Measurements from ENCODE around the gene MALRD1.
"Not testable (repeated sequence)": the region's sequence is repeated elsewhere in the genome, so short reads cannot be mapped to it uniquely, and the experiment has no call there.

The MALRD1 gene

GRCh38 chr10:19742144-19742543 is 693.5 kb downstream of the MALRD1 start:
- H3K9me3 ChIP-seq (ENCODE audit: control insufficient read depth, insufficient read depth, low read length); H3K4me1 ChIP-seq (ENCODE audit: control insufficient read depth, insufficient read depth, low read length); H3K27me3 ChIP-seq (ENCODE audit: control insufficient read depth, insufficient read depth, low read length); H3K4me3 ChIP-seq (ENCODE audit: low read length); H3K27ac ChIP-seq (ENCODE audit: low read length); H3K36me3 ChIP-seq (ENCODE audit: control insufficient read depth, insufficient read depth, low read length); DNase-seq (ENCODE audit: low read depth, low spot score): not testable (repeated sequence)
- no CpG with 5 or more reads among the region's 4 CpGs for WGBS (ENCODE audit: insufficient coverage, insufficient read length)

GRCh38 chr10:19745672-19746071 is 697.1 kb downstream of the MALRD1 start:
- DNase-seq (ENCODE audit: low read depth, low spot score) = no peak
- Histone ChIP-seq H3K36me3 (ENCODE audit: control insufficient read depth, insufficient read depth, low read length) (no peaks in the 10 kb centered on the region), H3K27ac (ENCODE audit: low read length) (no peak overlapping the region), H3K27me3 (ENCODE audit: control insufficient read depth, insufficient read depth, low read length) (no peaks in the 10 kb centered on the region), H3K4me1 (ENCODE audit: control insufficient read depth, insufficient read depth, low read length) (no peaks in the 10 kb centered on the region), H3K4me3 (ENCODE audit: low read length) (no peak overlapping the region), H3K9me3 (ENCODE audit: control insufficient read depth, insufficient read depth, low read length) (peaks cover 1% of the 10 kb centered on the region; the same call in 1 of the 2 replicates)
- WGBS (ENCODE audit: insufficient coverage, insufficient read length) = no CpG with 5 or more reads among the region's 4 CpGs

GRCh38 chr10:19749185-19749729 is 700.7 kb downstream of the MALRD1 start:
- no peaks in the 10 kb centered on the region for H3K4me1 ChIP-seq (ENCODE audit: control insufficient read depth, insufficient read depth, low read length)
- H3K4me3 ChIP-seq (ENCODE audit: low read length) = no peak overlapping the region
- peaks cover 1% of the 10 kb centered on the region; the same call in 1 of the 2 replicates for H3K9me3 ChIP-seq (ENCODE audit: control insufficient read depth, insufficient read depth, low read length)
- no peak for DNase-seq (ENCODE audit: low read depth, low spot score)
- H3K27ac ChIP-seq (ENCODE audit: low read length) = no peak overlapping the region
- H3K27me3 ChIP-seq (ENCODE audit: control insufficient read depth, insufficient read depth, low read length) = no peaks in the 10 kb centered on the region
- no peaks in the 10 kb centered on the region for H3K36me3 ChIP-seq (ENCODE audit: control insufficient read depth, insufficient read depth, low read length)

GRCh38 chr10:19750972-19751371 is 702.4 kb downstream of the MALRD1 start:
- Histone ChIP-seq H3K36me3 (ENCODE audit: control insufficient read depth, insufficient read depth, low read length) (no peaks in the 10 kb centered on the region), H3K4me3 (ENCODE audit: low read length) (no peak overlapping the region), H3K27me3 (ENCODE audit: control insufficient read depth, insufficient read depth, low read length) (no peaks in the 10 kb centered on the region), H3K27ac (ENCODE audit: low read length) (no peak overlapping the region), H3K9me3 (ENCODE audit: control insufficient read depth, insufficient read depth, low read length) (peaks cover 1% of the 10 kb centered on the region; the same call in 1 of the 2 replicates), H3K4me1 (ENCODE audit: control insufficient read depth, insufficient read depth, low read length) (no peaks in the 10 kb centered on the region)
- WGBS (ENCODE audit: insufficient coverage, insufficient read length) = no CpG with 5 or more reads among the region's 1 CpG
- no peak for DNase-seq (ENCODE audit: low read depth, low spot score)

GRCh38 chr10:19756919-19757318 is 708.3 kb downstream of the MALRD1 start:
- no peaks in the 10 kb centered on the region for H3K4me1 ChIP-seq (ENCODE audit: control insufficient read depth, insufficient read depth, low read length)
- WGBS (ENCODE audit: insufficient coverage, insufficient read length) = no CpG with 5 or more reads among the region's 3 CpGs
- no peak overlapping the region for H3K4me3 ChIP-seq (ENCODE audit: low read length)
- no peaks in the 10 kb centered on the region for H3K27me3 ChIP-seq (ENCODE audit: control insufficient read depth, insufficient read depth, low read length)
- no peaks in the 10 kb centered on the region for H3K36me3 ChIP-seq (ENCODE audit: control insufficient read depth, insufficient read depth, low read length)
- no peak for DNase-seq (ENCODE audit: low read depth, low spot score)
- H3K27ac ChIP-seq (ENCODE audit: low read length) = no peak overlapping the region
- no peaks in the 10 kb centered on the region for H3K9me3 ChIP-seq (ENCODE audit: control insufficient read depth, insufficient read depth, low read length)

- no peak overlapping the region for H3K4me3 ChIP-seq (ENCODE audit: low read length)
- no peaks in the 10 kb centered on the region for H3K27me3 ChIP-seq (ENCODE audit: control insufficient read depth, insufficient read depth, low read length)
- H3K27ac ChIP-seq (ENCODE audit: low read length) = no peak overlapping the region
- no peaks in the 10 kb centered on the region for H3K9me3 ChIP-seq (ENCODE audit: control insufficient read depth, insufficient read depth, low read length)
- no CpG with 5 or more reads among the region's 1 CpG for WGBS (ENCODE audit: insufficient coverage, insufficient read length)
- DNase-seq (ENCODE audit: low read depth, low spot score) = no peak
- no peaks in the 10 kb centered on the region for H3K36me3 ChIP-seq (ENCODE audit: control insufficient read depth, insufficient read depth, low read length)
- H3K4me1 ChIP-seq (ENCODE audit: control insufficient read depth, insufficient read depth, low read length) = no peaks in the 10 kb centered on the region
Measured at GRCh38 chr10:19762026-19762425, 713.4 kb downstream of the MALRD1 start.

- Histone ChIP-seq H3K4me3 (ENCODE audit: low read length) (no peak overlapping the region), H3K27me3 (ENCODE audit: control insufficient read depth, insufficient read depth, low read length) (no peaks in the 10 kb centered on the region), H3K4me1 (ENCODE audit: control insufficient read depth, insufficient read depth, low read length) (no peaks in the 10 kb centered on the region), H3K9me3 (ENCODE audit: control insufficient read depth, insufficient read depth, low read length) (no peaks in the 10 kb centered on the region), H3K27ac (ENCODE audit: low read length) (no peak overlapping the region), H3K36me3 (ENCODE audit: control insufficient read depth, insufficient read depth, low read length) (no peaks in the 10 kb centered on the region)
- WGBS (ENCODE audit: insufficient coverage, insufficient read length) = no CpG with 5 or more reads among the region's 1 CpG
- no peak for DNase-seq (ENCODE audit: low read depth, low spot score)
Measured at GRCh38 chr10:19764111-19764510, 715.5 kb downstream of the MALRD1 start.

- no peaks in the 10 kb centered on the region for H3K36me3 ChIP-seq (ENCODE audit: control insufficient read depth, insufficient read depth, low read length)
- H3K4me1 ChIP-seq (ENCODE audit: control insufficient read depth, insufficient read depth, low read length) = no peaks in the 10 kb centered on the region
- H3K27me3 ChIP-seq (ENCODE audit: control insufficient read depth, insufficient read depth, low read length) = no peaks in the 10 kb centered on the region
- H3K9me3 ChIP-seq (ENCODE audit: control insufficient read depth, insufficient read depth, low read length) = no peaks in the 10 kb centered on the region
- H3K4me3 ChIP-seq (ENCODE audit: low read length) = no peak overlapping the region
- H3K27ac ChIP-seq (ENCODE audit: low read length) = no peak overlapping the region
- WGBS (ENCODE audit: insufficient coverage, insufficient read length) = no CpG with 5 or more reads among the region's 7 CpGs
- peak; percentile 22 for DNase-seq (ENCODE audit: low read depth, low spot score)
Measured at GRCh38 chr10:19767876-19768275, 719.3 kb downstream of the MALRD1 start.

- not testable (repeated sequence) for H3K4me1 ChIP-seq (ENCODE audit: control insufficient read depth, insufficient read depth, low read length); H3K4me3 ChIP-seq (ENCODE audit: low read length); DNase-seq (ENCODE audit: low read depth, low spot score); H3K36me3 ChIP-seq (ENCODE audit: control insufficient read depth, insufficient read depth, low read length); H3K9me3 ChIP-seq (ENCODE audit: control insufficient read depth, insufficient read depth, low read length); H3K27ac ChIP-seq (ENCODE audit: low read length); H3K27me3 ChIP-seq (ENCODE audit: control insufficient read depth, insufficient read depth, low read length)
- no CpG with 5 or more reads among the region's 3 CpGs for WGBS (ENCODE audit: insufficient coverage, insufficient read length)
Measured at GRCh38 chr10:19769826-19770225, 721.2 kb downstream of the MALRD1 start.

- H3K27me3 ChIP-seq (ENCODE audit: control insufficient read depth, insufficient read depth, low read length) = no peaks in the 10 kb centered on the region
- no peak overlapping the region for H3K4me3 ChIP-seq (ENCODE audit: low read length)
- H3K9me3 ChIP-seq (ENCODE audit: control insufficient read depth, insufficient read depth, low read length) = no peaks in the 10 kb centered on the region
- no peak for DNase-seq (ENCODE audit: low read depth, low spot score)
- H3K27ac ChIP-seq (ENCODE audit: low read length) = no peak overlapping the region
- H3K4me1 ChIP-seq (ENCODE audit: control insufficient read depth, insufficient read depth, low read length) = no peaks in the 10 kb centered on the region
- no peaks in the 10 kb centered on the region for H3K36me3 ChIP-seq (ENCODE audit: control insufficient read depth, insufficient read depth, low read length)
- WGBS (ENCODE audit: insufficient coverage, insufficient read length) = no CpG with 5 or more reads among the region's 2 CpGs
Measured at GRCh38 chr10:19772972-19773371, 724.4 kb downstream of the MALRD1 start.

- H3K27ac ChIP-seq (ENCODE audit: low read length) = no peak overlapping the region
Measured at GRCh38 chr10:19775296-19775695, 726.7 kb downstream of the MALRD1 start.

More at GRCh38 chr10:19775296-19775695, 726.7 kb downstream of the MALRD1 start:
- no CpG with 5 or more reads among the region's 2 CpGs for WGBS (ENCODE audit: insufficient coverage, insufficient read length)
- DNase-seq (ENCODE audit: low read depth, low spot score) = no peak
- Histone ChIP-seq H3K4me1 (ENCODE audit: control insufficient read depth, insufficient read depth, low read length) (no peaks in the 10 kb centered on the region), H3K27me3 (ENCODE audit: control insufficient read depth, insufficient read depth, low read length) (no peaks in the 10 kb centered on the region), H3K9me3 (ENCODE audit: control insufficient read depth, insufficient read depth, low read length) (no peaks in the 10 kb centered on the region), H3K36me3 (ENCODE audit: control insufficient read depth, insufficient read depth, low read length) (no peaks in the 10 kb centered on the region), H3K4me3 (ENCODE audit: low read length) (no peak overlapping the region)

All from iPS DF 6.9 (cell line).